HL-60 (cell line): Measurements from ENCODE around the gene ROPN1.
"Not testable (repeated sequence)": the region's sequence is repeated elsewhere in the genome, so short reads cannot be mapped to it uniquely, and the experiment has no call there.

Source experiments
- CTCF ChIP-seq: IDR thresholded peaks from one replicate; pipeline ENCODE4 v1.5.1; 2011; ENCODE audit warnings: low read length, control low read depth, inconsistent platforms; ENCODE audit not compliant: insufficient read depth
- GABPA ChIP-seq: IDR thresholded peaks from 2 replicates; pipeline ENCODE4 v1.6.1; 2012; ENCODE audit warnings: low read depth
- POLR2AphosphoS5 ChIP-seq: IDR thresholded peaks from 2 replicates; pipeline ENCODE4 v1.6.1; 2012; ENCODE audit warnings: low read depth
- REST ChIP-seq: IDR thresholded peaks from 2 replicates; pipeline ENCODE4 v1.6.1; 2012; ENCODE audit warnings: low read depth; ENCODE audit not compliant: insufficient replicate concordance
- SPI1 ChIP-seq: IDR thresholded peaks from 2 replicates; pipeline ENCODE4 v1.6.1; 2012; ENCODE audit warnings: low read depth, mild to moderate bottlenecking, borderline replicate concordance

DNA sequence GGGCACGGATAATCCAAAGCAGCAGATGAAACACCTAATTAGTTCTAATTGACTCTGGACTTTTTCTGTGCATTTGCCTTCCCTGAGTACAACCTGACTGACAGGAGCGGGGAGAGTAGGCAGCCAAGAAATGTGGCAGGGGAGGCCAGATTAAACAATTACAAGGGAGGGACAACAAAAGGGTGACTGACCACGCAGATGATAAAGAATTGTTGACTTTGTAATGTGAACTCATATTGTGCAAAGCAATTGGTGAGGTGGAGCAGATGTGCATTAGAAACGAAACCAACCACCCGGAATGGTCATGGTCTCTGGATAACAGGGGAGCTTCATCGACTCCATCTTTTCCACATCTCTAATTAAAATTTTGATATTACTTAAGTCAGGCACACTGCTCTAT is 25.6 kb upstream of the ROPN1 start:
- TF ChIP-seq CTCF, REST, POLR2AphosphoS5, SPI1, GABPA: not testable (repeated sequence)
